Subcutaneous adipose tissue (tissue), 4 donors: ENCODE measurements around the gene EEF2K. TPM values are rescaled to one million over a fixed set of nuclear protein-coding genes. Genes with fewer than 3 reads are reported as not detected.

Experiments
- CTCF ChIP-seq: fragments of 450-650 bp; IDR thresholded peaks from one replicate; pipeline ENCODE4 v1.5.1; 2016; ENCODE audit warnings: low read depth, mild to moderate bottlenecking, control low read depth, antibody characterized with exemption, moderate library complexity
- total RNA-seq, 4 donors: library from RNA; depleted of rRNA; stranded (reverse); fragments of >200 nt; gene quantifications; one replicate each; pipeline ENCODE4 v1.1.0, GENCODE V29; 2016

The EEF2K gene
- total RNA-seq, 4 donors from 2014 or later, result 24.6 to 55.6 (median 35.7) TPM

- TF ChIP-seq CTCF, result no peak
Observed at GRCh38 chr16:22274916-22275315, 68.8 kb downstream of the EEF2K start.

- TF ChIP-seq CTCF, result no peak
Observed at GRCh38 chr16:22278441-22279230, 72.6 kb downstream of the EEF2K start.

- no peak for TF ChIP-seq CTCF
Observed at GRCh38 chr16:22282254-22282892, 76.3 kb downstream of the EEF2K start.

GRCh38 chr16:22284637-22285036 is 78.6 kb downstream of the EEF2K start:
- TF ChIP-seq CTCF, result no peak

GRCh38 chr16:22285080-22285479 is 79.0 kb downstream of the EEF2K start:
- no peak for TF ChIP-seq CTCF

GRCh38 chr16:22291020-22291419 is 84.9 kb downstream of the EEF2K start:
- TF ChIP-seq CTCF, result no peak

GRCh38 chr16:22291860-22292318 is 85.8 kb downstream of the EEF2K start:
- no peak for TF ChIP-seq CTCF
